Dendritic cell treated with granulocyte-macrophage colony-stimulating factor and Interleukin-4, amounts not matched to agents 40 ng/mL and 50 ng/mL, for 4 days (primary cell): Measurements from ENCODE around the gene OLR1.

Experiments
- H3K27ac Mint-ChIP-seq: one replicate; pipeline ENCODE4 v1.8.0; 2022; ENCODE audit warnings: mild to moderate bottlenecking, mixed read lengths
- H3K27me3 Mint-ChIP-seq: one replicate; pipeline ENCODE4 v1.8.0; 2022; ENCODE audit warnings: mild to moderate bottlenecking, mixed read lengths
- H3K36me3 Mint-ChIP-seq: one replicate; pipeline ENCODE4 v1.8.0; 2022; ENCODE audit warnings: low read depth, mixed read lengths
- H3K4me1 Mint-ChIP-seq: one replicate; pipeline ENCODE4 v1.8.0; 2022; ENCODE audit warnings: low read depth, mixed read lengths
- H3K4me3 Mint-ChIP-seq: one replicate; pipeline ENCODE4 v1.8.0; 2022; ENCODE audit warnings: mild to moderate bottlenecking, moderate library complexity, mixed read lengths
- H3K9me3 Mint-ChIP-seq: one replicate; pipeline ENCODE4 v1.8.0; 2022; ENCODE audit warnings: mixed read lengths
- intact Hi-C: fragments of 100-400 bp; cut with micrococcal nuclease; formaldehyde crosslinking; loops from one replicate; pipeline ENCODE4 v1.15.0; 2022

The OLR1 gene

DNA sequence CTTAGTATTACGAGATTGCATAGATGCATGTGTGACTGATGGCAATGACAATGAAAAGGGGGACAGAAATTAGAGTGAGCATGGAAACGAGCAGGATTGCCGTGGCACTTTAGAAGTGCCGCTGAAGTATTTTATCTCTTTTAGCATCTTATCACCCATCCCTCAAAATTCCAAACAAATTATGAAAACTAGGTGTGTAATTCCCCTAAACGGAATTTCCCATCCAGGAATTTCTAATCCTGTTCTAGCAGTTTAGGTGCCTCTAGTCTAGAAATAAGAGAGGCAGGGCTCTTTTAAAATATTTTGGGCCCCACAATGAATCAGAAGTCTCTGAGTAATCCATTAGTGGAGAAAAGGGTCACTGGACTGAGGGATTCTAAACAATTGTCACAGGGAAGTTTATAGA, 7.8 kb upstream of the OLR1 start:
- Mint-ChIP-seq H3K36me3 (no peaks in the 10 kb centered on the region), H3K27ac (no peak overlapping the region), H3K4me3 (no peak overlapping the region), H3K27me3 (peaks cover 4% of the 10 kb centered on the region), H3K9me3 (no peaks in the 10 kb centered on the region), H3K4me1 (peaks cover 58% of the 10 kb centered on the region)
- intact Hi-C loops, result no loop called here

DNA sequence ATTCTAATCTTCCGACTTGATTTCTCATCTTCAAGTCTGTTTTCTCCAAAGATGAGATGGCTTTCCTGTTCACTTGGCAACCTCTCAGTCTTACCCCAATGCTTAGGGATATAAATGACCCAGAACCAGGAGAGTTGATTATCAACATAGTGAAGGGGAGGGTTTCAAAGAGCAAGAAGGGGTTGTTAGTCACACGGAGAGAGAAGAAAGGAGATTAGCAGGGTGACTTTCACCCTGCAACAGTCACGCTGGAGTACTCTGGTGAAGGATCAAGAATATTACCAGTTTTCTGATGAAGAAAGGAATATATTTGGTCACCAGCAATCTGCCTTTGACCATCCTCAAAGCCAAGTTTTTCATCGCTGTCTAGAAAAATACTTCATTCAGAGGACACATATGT, 6.9 kb upstream of the OLR1 start, which contains the start of gene TMEM52B:
TMEM52B (plus strand) TSS at position 212 of the 400 bp plus-strand sequence. CDS start 543 bp downstream, outside the sequence.
- Mint-ChIP-seq H3K27me3 (peaks cover 4% of the 10 kb centered on the region), H3K27ac (no peak within 1 kb of the TSS), H3K36me3 (no peaks in the 10 kb centered on the region), H3K9me3 (no peaks in the 10 kb centered on the region), H3K4me1 (peaks cover 49% of the 10 kb centered on the region), H3K4me3 (no peak within 1 kb of the TSS)
- intact Hi-C loops, result no loop called here

DNA sequence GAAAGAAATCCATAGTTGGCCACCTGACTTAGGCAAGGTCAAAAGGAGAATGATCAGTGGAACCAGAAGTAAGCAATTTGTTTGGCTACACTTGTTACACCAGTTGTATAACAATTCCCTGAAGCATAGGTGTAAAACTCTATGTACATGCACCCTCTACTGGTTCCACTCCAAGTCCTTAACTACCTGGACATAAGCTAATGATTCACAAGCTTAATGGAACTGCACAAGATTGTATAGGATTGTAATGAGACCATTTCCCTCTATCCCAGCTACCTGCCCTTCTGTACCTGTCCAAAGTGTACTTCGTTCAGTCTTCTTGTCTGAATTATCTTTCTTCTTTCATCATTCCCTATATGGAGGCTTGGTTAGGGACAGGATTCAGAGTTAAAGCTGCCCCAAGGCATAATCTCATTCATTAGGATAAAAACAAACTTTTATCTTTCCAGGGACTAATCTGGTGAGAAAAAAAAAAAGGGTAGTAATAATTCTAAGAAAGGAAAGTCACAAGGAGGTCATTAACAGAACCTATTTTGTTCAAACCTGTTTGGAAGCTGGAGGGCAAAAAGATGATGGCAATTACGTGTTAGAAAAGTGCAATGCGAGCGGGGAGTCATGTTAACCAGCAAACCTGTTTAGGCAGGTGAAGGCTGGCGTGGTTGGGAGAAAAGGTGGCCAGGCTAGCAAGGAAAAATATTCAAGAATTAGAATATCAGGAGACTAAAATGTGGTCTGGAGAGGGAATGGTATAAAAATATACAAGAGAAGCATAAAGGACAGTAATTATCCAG, 4.1 kb upstream of the OLR1 start:
- H3K4me1 Mint-ChIP-seq, result peaks cover 47% of the 10 kb centered on the region
- H3K27ac Mint-ChIP-seq, result no peak overlapping the region
- no peaks in the 10 kb centered on the region for H3K36me3 Mint-ChIP-seq
- no peaks in the 10 kb centered on the region for H3K9me3 Mint-ChIP-seq
- intact Hi-C loops, result no loop called here
- H3K27me3 Mint-ChIP-seq, result peaks cover 1% of the 10 kb centered on the region
- no peak overlapping the region for H3K4me3 Mint-ChIP-seq

DNA sequence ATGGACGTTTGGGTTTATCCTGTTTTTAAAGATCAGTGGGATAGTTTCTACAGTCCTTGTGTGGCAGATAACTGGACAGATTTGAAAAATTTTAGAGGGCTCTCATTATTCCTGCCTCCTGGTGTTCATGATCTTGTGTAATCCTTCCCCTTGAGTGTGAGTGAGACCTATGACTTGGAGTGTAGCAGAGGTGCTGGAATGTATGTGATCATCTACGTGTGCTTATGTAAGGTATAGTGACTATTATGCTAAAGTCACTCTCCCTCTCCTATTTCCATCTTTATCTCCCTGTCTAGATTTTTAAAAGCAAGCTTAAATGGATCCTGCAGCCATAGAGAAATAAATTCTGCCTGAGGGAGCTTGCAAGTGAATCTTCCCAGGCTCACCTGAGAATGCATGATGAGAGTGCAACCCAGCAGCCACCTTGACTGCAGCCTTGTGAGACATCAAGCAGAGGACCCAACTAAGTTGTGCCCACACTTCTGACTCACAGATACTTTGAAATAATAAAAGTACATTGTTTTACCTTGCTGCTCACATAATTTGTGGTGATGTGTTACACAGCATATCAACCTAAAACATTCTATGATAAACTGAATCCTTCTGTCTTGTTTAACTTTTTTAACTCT, 3.2 kb upstream of the OLR1 start:
- Mint-ChIP-seq H3K36me3 (no peaks in the 10 kb centered on the region), H3K27me3 (peaks cover 1% of the 10 kb centered on the region), H3K4me1 (peaks cover 46% of the 10 kb centered on the region), H3K9me3 (no peaks in the 10 kb centered on the region), H3K4me3 (no peak overlapping the region), H3K27ac (no peak overlapping the region)
- intact Hi-C loops, result no loop called here

DNA sequence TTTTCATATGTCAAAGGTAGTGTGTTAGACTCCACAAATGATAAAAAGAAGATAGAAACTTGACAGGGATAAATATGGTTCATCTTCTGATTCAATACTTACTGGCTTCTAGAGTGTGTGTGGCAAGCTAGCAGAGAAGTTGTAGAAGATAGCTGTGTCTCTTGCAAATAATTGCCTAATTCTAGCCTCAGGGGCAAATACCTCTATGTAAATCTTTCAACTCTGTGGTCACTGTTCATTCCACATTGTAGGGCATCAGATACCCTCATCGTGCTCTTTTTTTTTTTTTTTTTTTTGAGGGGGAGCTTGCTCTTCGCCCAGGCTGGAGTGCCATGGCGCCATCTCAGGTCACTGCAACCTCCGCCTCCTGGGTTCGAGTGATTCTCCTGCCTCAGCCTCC, 1.7 kb downstream of the OLR1 start:
- no peak overlapping the region for H3K27ac Mint-ChIP-seq
- no peaks in the 10 kb centered on the region for H3K36me3 Mint-ChIP-seq
- H3K27me3 Mint-ChIP-seq, result no peaks in the 10 kb centered on the region
- H3K4me3 Mint-ChIP-seq, result no peak overlapping the region
- no peaks in the 10 kb centered on the region for H3K9me3 Mint-ChIP-seq
- intact Hi-C loops, result no loop called here
- peaks cover 59% of the 10 kb centered on the region for H3K4me1 Mint-ChIP-seq

DNA sequence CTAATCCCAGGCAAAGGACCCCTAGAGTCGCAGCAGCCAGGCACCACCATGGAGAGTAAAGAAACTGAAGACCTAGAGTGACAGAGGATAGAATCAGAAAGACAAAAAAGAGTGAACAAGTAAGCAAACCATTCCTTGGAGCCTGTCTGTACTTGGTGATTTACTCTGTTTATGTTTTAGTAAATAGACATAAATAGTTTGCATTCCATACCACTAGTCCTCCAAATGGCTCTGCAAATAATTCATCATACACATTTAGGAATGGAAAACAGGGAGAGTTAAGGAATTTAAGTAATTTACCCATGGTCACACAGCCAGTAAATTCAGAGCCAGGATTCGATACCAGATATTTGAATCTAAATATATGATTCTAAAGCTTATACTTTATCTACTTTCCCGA, 2.8 kb downstream of the OLR1 start:
- H3K9me3 Mint-ChIP-seq, result no peaks in the 10 kb centered on the region
- intact Hi-C loops, result no loop called here
- peak overlapping the region; percentile 63 for H3K27ac Mint-ChIP-seq
- no peaks in the 10 kb centered on the region for H3K36me3 Mint-ChIP-seq
- no peaks in the 10 kb centered on the region for H3K27me3 Mint-ChIP-seq
- H3K4me1 Mint-ChIP-seq, result peaks cover 69% of the 10 kb centered on the region
- no peak overlapping the region for H3K4me3 Mint-ChIP-seq

DNA sequence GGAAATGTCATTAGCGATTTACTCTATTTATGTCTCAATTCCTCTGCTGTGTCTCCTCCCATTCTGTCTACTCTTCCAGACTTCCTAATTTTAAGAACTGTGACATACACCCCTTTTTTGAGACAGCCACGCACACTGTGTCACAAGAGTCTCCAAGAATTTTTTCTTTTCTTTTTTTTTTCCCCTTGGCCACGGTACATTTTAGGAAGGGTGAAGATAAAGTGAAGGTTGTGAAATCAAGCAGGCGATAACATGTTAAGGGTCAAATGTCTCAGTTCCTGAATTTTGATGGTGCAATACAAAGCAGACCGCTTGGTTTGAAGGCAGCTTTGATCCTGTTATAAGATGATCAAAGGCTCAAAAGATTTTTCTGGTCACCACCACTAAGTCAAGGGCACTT, 4.3 kb downstream of the OLR1 start:
- peak overlapping the region; percentile 55 for H3K4me3 Mint-ChIP-seq

DNA sequence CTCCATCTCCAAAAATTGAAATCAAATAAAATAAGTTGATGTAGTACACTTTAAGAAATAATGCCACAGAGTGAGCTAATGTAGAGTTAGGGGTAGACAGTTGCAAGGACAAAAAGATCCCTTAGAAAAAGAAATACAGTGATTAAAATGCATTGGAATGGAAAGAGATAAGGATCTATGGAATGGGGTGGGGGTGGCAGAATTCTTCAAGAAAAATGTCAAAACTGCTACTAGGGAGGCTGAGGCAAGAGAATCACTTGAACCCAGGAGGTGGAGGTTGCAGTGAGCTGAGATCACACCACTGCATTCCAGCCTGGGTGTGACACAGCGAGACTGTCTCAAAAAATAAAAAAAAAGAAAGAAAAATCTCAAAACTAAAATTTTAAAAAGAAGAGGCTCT, 6.5 kb downstream of the OLR1 start:
- Mint-ChIP-seq H3K27me3 (no peaks in the 10 kb centered on the region), H3K27ac (no peak overlapping the region), H3K9me3 (no peaks in the 10 kb centered on the region), H3K36me3 (no peaks in the 10 kb centered on the region), H3K4me1 (peaks cover 70% of the 10 kb centered on the region), H3K4me3 (no peak overlapping the region)
- intact Hi-C loops, result no loop called here

More for the DNA sequence above, 4.3 kb downstream of the OLR1 start:
- H3K9me3 Mint-ChIP-seq, result no peaks in the 10 kb centered on the region
- peaks cover 79% of the 10 kb centered on the region for H3K4me1 Mint-ChIP-seq
- no peaks in the 10 kb centered on the region for H3K36me3 Mint-ChIP-seq
- intact Hi-C loops, result no loop called here
- H3K27me3 Mint-ChIP-seq, result no peaks in the 10 kb centered on the region
- peak overlapping the region; percentile 73 for H3K27ac Mint-ChIP-seq

DNA sequence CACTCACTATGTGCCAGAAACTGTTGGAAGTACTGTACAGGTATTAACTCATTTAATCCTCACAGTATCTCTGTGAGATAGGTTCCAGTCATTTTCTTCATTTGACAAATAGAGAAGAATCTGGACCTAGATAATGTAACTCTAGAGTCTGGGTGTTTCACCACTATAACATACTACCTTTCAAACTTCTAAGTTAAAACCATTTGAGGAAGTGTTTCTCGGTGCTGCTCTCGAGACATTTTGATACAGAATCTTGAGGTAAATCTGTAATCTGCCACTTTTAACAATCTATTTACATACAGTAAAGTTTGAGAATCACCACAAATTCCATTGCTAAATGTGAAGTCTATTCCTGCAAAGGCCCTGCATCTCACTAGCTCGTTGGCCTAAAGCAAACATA, 8.8 kb downstream of the OLR1 start:
- Mint-ChIP-seq H3K27me3 (no peaks in the 10 kb centered on the region), H3K9me3 (no peaks in the 10 kb centered on the region), H3K27ac (no peak overlapping the region), H3K4me3 (no peak overlapping the region), H3K36me3 (no peaks in the 10 kb centered on the region), H3K4me1 (peaks cover 69% of the 10 kb centered on the region)
- intact Hi-C loops, result no loop called here

DNA sequence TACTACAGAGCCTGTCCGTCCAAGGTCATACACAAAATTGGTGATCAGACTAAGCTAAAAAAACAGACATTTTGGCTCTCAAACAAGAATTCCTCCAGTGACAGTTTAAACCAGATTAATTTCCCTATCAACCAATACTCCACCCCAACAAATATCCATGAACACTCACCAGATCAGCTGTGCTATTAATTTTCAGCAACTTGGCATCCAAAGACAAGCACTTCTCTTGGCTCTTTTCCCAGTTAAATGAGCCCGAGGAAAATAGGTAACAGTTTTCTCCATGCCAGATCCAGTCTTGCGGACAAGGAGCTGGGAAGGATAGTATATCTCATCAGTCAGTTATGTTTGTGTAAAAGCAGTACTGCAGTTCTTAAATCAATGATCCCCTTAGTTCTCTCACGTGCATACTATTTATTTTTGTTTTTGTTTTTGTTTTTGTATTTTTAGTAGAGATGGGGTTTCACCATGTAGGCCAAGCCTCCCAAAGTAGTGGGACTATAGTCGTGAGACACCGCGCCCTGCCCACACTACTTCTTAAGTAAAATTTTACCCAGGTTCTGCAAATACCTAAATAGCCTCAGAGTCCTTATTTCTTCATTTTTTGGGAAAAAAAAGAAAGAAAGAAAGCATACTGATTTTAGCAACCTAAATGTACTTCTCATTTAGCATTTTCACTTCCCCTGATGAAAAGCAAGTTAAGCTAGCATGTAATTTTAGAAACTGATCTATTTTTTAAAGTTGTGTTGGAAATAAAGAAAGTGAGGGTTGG, 11.1 kb downstream of the OLR1 start:
- Mint-ChIP-seq H3K4me3 (no peak overlapping the region), H3K9me3 (no peaks in the 10 kb centered on the region), H3K27me3 (no peaks in the 10 kb centered on the region), H3K36me3 (no peaks in the 10 kb centered on the region), H3K4me1 (peaks cover 49% of the 10 kb centered on the region), H3K27ac (peak overlapping the region; percentile 46)
- intact Hi-C loops, result no loop called here

DNA sequence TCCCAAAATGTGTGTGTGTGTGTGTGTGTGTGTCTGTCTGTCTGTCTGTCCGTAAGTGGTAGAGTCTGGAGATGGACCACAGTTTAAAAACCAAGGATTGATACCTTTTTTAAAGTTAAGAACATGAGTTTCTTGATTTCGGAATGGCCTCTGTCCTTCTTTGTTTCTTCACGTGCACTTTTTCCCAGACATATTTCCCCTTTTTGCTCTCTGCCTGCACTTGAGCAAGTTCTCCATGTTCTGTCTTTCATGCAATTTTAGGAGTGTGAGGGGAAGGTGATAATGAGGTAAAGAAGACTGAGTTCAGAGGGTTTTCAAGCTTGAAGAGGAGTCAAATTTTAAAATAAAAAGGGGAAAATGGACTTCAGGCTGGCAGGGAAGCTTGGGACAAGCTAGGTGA, 12.7 kb downstream of the OLR1 start:
- Mint-ChIP-seq H3K4me1 (peaks cover 34% of the 10 kb centered on the region), H3K9me3 (no peaks in the 10 kb centered on the region), H3K27me3 (peaks cover under 1% of the 10 kb centered on the region), H3K4me3 (no peak overlapping the region), H3K36me3 (no peaks in the 10 kb centered on the region), H3K27ac (no peak overlapping the region)
- intact Hi-C loops, result no loop called here

DNA sequence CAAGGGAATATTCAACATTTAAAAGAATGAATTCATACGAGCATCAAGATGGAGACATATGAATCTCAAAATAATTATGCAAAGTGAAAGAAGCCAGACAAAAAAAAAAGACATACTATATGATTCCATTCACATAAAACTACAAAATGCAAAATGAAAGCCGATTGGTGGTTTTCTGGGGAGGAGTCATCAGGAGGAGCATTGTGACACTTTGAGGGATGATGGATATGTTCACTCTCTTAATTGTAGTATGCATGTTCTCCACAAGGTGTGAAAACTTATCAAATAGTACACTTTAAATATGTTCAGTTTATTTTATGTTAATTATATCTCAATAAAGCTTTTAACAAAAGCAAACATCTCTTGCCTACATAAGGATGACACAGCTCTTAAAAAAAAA, 13.5 kb downstream of the OLR1 start:
- no peak overlapping the region for H3K27ac Mint-ChIP-seq
- intact Hi-C loops, result no loop called here
- H3K4me3 Mint-ChIP-seq, result no peak overlapping the region
- H3K36me3 Mint-ChIP-seq, result no peaks in the 10 kb centered on the region
- no peaks in the 10 kb centered on the region for H3K9me3 Mint-ChIP-seq
- H3K4me1 Mint-ChIP-seq, result peaks cover 37% of the 10 kb centered on the region
- H3K27me3 Mint-ChIP-seq, result peaks cover 2% of the 10 kb centered on the region

DNA sequence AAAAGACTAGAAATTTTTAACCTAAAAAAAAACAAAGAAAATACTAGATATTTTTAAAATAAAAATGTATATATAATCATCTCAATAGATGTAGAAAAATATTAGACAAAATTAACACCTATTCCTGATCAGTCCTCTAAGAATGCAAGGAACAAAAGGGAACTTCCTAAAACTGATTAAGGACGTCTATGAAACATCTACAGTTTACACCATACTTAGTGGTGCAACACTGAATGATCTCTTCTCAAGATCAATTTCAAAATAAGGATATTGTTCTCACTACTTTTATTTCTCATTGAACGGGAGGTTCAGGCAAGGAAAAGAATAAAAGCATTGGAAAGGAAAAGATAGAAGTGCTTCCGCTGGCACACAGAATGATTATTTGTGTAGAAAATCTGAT, 16.0 kb downstream of the OLR1 start:
- H3K27me3 Mint-ChIP-seq, result peaks cover 2% of the 10 kb centered on the region
- H3K36me3 Mint-ChIP-seq, result no peaks in the 10 kb centered on the region
- no peak overlapping the region for H3K4me3 Mint-ChIP-seq
- H3K9me3 Mint-ChIP-seq, result no peaks in the 10 kb centered on the region
- H3K27ac Mint-ChIP-seq, result no peak overlapping the region
- intact Hi-C loops, result no loop called here
- peaks cover 37% of the 10 kb centered on the region for H3K4me1 Mint-ChIP-seq

DNA sequence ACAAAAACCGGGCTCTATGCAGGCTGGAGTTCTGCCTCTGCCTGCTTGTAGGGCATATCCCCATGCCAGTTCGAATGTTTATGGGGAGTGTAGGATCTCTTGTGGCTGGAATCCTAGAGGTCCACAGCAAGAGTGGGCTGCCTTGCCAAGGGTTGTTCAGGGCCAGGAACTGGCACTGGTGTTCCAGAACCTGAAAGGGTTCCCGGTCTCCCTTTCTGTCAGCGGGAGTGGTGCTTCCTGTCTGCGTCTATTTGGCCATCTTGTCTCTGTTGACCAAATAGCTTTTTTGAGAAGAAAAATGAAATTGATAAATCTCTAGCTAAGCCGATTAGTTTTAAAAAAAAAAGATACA, 17.8 kb downstream of the OLR1 start:
- peak overlapping the region; percentile 95 for H3K4me3 Mint-ChIP-seq
- intact Hi-C loops, result no loop called here
- H3K27me3 Mint-ChIP-seq, result peaks cover 2% of the 10 kb centered on the region
- H3K4me1 Mint-ChIP-seq, result peaks cover 18% of the 10 kb centered on the region
- no peaks in the 10 kb centered on the region for H3K9me3 Mint-ChIP-seq
- H3K36me3 Mint-ChIP-seq, result no peaks in the 10 kb centered on the region
- peak overlapping the region; percentile 95 for H3K27ac Mint-ChIP-seq
